ENCODE measurements around the gene VPREB1.
"Not testable (repeated sequence)": the region's sequence is repeated elsewhere in the genome, so short reads cannot be mapped to it uniquely, and the experiment has no call there.

DNA sequence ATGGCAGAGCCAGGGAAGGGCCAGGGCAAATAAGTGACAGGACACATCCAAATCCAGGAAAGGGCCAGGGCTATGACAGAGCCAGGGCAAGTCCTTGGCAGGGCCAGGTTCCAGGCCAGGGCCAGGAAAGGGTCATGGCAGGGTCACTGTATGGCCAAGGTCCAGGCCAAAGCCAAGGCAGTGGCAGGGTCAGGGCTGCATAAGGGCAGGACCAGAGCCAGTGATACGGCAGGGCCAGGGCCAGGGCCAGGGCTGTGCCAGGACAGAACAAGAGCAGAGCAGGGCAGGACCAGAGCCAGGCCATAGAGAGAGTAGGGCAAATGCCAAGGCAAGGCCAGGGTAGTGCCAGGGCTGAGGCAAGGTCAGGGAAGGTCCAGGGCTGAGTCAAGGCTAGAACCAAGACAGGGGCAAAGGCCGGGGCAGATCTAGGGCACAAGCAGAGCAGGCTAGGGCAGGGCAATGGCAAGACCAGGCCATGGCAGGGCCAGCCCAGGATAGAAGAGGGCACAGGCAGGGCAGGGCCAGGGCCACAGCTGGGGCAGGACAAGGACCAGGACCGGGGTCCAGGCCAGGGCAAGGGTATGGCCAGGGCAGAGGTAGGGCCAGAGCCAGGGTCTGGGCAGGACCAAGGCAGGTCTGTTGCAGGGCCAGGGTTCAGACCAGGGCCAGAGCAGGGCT is 46.7 kb downstream of the VPREB1 start:
- not testable (repeated sequence) for TF ChIP-seq CTCF (conservative IDR thresholded peaks at IDR 0.05; ENCODE audit: low read length); EZH2phosphoT487 (IDR thresholded peaks at IDR 0.05; ENCODE audit: borderline replicate concordance, low read depth, low read length)

Measured in OCI-LY7 (cell line).